Endothelial cell of umbilical vein (primary cell): ENCODE measurements around the gene CLN3. TPM values are rescaled to one million over a fixed set of nuclear protein-coding genes. Genes with fewer than 3 reads are reported as not detected.

Experiments used
- BruUV-seq: library from RNA; stranded (reverse); fragments of 400-500 nt; replicated peaks from 2 replicates; lab custom pipeline; 2021; lab: Mats Ljungman, UMichigan
- CTCF ChIA-PET: fragments of 300-600, 350-600 bp; sonication (Branson Sonifier 250); formaldehyde crosslinking; loops from one replicate; lab custom pipeline; 2021; ENCODE audit warnings: antibody characterized with exemption, inconsistent platforms; lab: Charles Lee
- POLR2A ChIA-PET: fragments of 300-600, 350-600 bp; sonication (Branson Sonifier 250); formaldehyde crosslinking; loops from one replicate; lab custom pipeline; 2021; ENCODE audit warnings: antibody characterized with exemption, inconsistent platforms; lab: Charles Lee
- DNase-seq: peaks from one replicate; pipeline ENCODE4 v3.0.0-alpha.2; 2011; ENCODE audit warnings: low read depth, low spot score
- FAIRE-seq: peaks from 2 replicates; lab custom pipeline; 2011; peaks lifted over from hg19 to GRCh38; lab: Jason Lieb, UNC
- H2AFZ ChIP-seq: 2 replicates; pipeline ENCODE4 v1.6.0; 2012; ENCODE audit warnings: low read depth, low read length, control low read depth, inconsistent platforms
- H3K27ac ChIP-seq: 2 replicates; pipeline ENCODE4 v1.5.1; 2011; ENCODE audit warnings: low read depth, mild to moderate bottlenecking, control low read depth, low read length, moderate library complexity; ENCODE audit not compliant: insufficient read depth
- H3K27me3 ChIP-seq, 2 experiments: 2 replicates each; pipeline versions ENCODE4 v1.6.0 to v1.6.1; 2011; ENCODE audit warnings: low read length in 2 of 2, mixed read lengths in 1 of 2; ENCODE audit not compliant: control insufficient read depth in 2 of 2, insufficient read depth in 2 of 2
- H3K36me3 ChIP-seq, 2 experiments: 2 replicates in 1 of 2; 3 replicates in 1 of 2; pipeline ENCODE4 v1.5.1; 2011; ENCODE audit warnings: low read length in 2 of 2, mild to moderate bottlenecking in 1 of 2, moderate library complexity in 1 of 2; ENCODE audit not compliant: control insufficient read depth in 2 of 2, insufficient read depth in 2 of 2; ENCODE audit errors: extremely low read depth in 1 of 2
- H3K4me1 ChIP-seq: 3 replicates; pipeline ENCODE4 v1.5.1; 2011; ENCODE audit warnings: mild to moderate bottlenecking, low read length; ENCODE audit not compliant: control insufficient read depth, insufficient read depth; ENCODE audit errors: extremely low read depth
- H3K4me2 ChIP-seq: 2 replicates; pipeline ENCODE4 v1.6.1; 2011; ENCODE audit warnings: low read length, control low read depth, mixed read lengths; ENCODE audit not compliant: insufficient read depth
- H3K4me3 ChIP-seq, 3 experiments: fragments of 200-600 bp in 1 of 3; sonication (generic), shearing (Covaris generic) in 1 of 3; replicated peaks in 1 of 3; 2 replicates each; pipeline ENCODE4 v1.5.1; 2011 to 2016; ENCODE audit warnings: control low read depth in 3 of 3, low read length in 3 of 3, mild to moderate bottlenecking in 2 of 3, inconsistent platforms in 1 of 3, low read depth in 1 of 3, moderate library complexity in 1 of 3; ENCODE audit not compliant: insufficient read depth in 1 of 3
- H3K79me2 ChIP-seq: 2 replicates; pipeline ENCODE4 v1.6.0; 2012; ENCODE audit warnings: low read length, inconsistent platforms; ENCODE audit not compliant: control insufficient read depth, insufficient read depth
- H3K9ac ChIP-seq: replicated peaks from 2 replicates; pipeline ENCODE3; 2011; ENCODE audit warnings: low read length, control low read depth; ENCODE audit not compliant: insufficient read depth; ENCODE audit errors: extremely low read depth
- H3K9me1 ChIP-seq: replicated peaks from 3 replicates; pipeline ENCODE4 v1.6.0; 2011; ENCODE audit warnings: mild to moderate bottlenecking, low read length; ENCODE audit not compliant: control insufficient read depth, insufficient read depth; ENCODE audit errors: extremely low read depth
- H3K9me3 ChIP-seq: replicated peaks from 2 replicates; pipeline ENCODE4 v1.5.1; 2012; ENCODE audit warnings: low read length, inconsistent platforms; ENCODE audit not compliant: control insufficient read depth, insufficient read depth
- H4K20me1 ChIP-seq: replicated peaks from 2 replicates; pipeline ENCODE3; 2011; ENCODE audit warnings: mild to moderate bottlenecking, low read length; ENCODE audit not compliant: control insufficient read depth, insufficient read depth; ENCODE audit errors: extremely low read depth
- EZH2 ChIP-seq: IDR thresholded peaks from 2 replicates; pipeline ENCODE4 v1.6.1; 2012; ENCODE audit warnings: borderline replicate concordance, low read depth, mild to moderate bottlenecking, moderate library complexity, low read length, inconsistent platforms; ENCODE audit not compliant: severe bottlenecking
- FOS ChIP-seq: IDR thresholded peaks from 2 replicates; pipeline ENCODE4 v1.6.1; 2011; ENCODE audit warnings: mild to moderate bottlenecking, low read length, moderate library complexity, borderline replicate concordance; ENCODE audit not compliant: insufficient read depth
- GATA2 ChIP-seq: IDR thresholded peaks from 2 replicates; pipeline ENCODE4 v1.7.0; 2011; ENCODE audit warnings: low read depth, mild to moderate bottlenecking, moderate library complexity, mixed read lengths, low read length; ENCODE audit not compliant: insufficient read length, insufficient read depth
- JUN ChIP-seq: IDR thresholded peaks from 2 replicates; pipeline ENCODE4 v1.6.1; 2011; ENCODE audit warnings: borderline replicate concordance, low read depth; ENCODE audit not compliant: insufficient read length, insufficient read depth
- MYC ChIP-seq: IDR thresholded peaks from one replicate; pipeline ENCODE4 v1.6.1; 2011; ENCODE audit warnings: mild to moderate bottlenecking, low read depth, low read length
- POLR2A ChIP-seq: IDR thresholded peaks from 2 replicates; pipeline ENCODE4 v1.6.1; 2012; ENCODE audit warnings: low read depth, mild to moderate bottlenecking, control low read depth, low read length
- POLR2AphosphoS5 ChIP-seq: IDR thresholded peaks from 2 replicates; pipeline ENCODE4 v1.6.1; 2012; ENCODE audit warnings: low read depth, mild to moderate bottlenecking, control low read depth, low read length, moderate library complexity; ENCODE audit not compliant: insufficient read depth
- dilution Hi-C: fragments of 300-500 bp; cut with MboI; formaldehyde crosslinking; loops from one replicate; pipeline ENCODE4 v1.15.0; 2019; ENCODE audit warnings: low sequenced_read_pairs; ENCODE audit not compliant: extremely low pct_ligation_motif_present
- intact Hi-C: fragments of 100-400 bp; cut with micrococcal nuclease; formaldehyde crosslinking; loops from one replicate; pipeline ENCODE4 v1.10.0; 2022
- polyA plus RNA-seq, 4 experiments: library from polyadenylated mRNA; depleted of rRNA in 3 of 4; stranded (reverse) in 3 of 4; unstranded in 1 of 4; fragments of >200 nt; gene quantifications; 2 replicates each; pipeline versions ENCODE4 v1.2.1 to v1.2.3, GENCODE V29; 2011 to 2012; ENCODE audit warnings: missing spikeins in 1 of 4
- total RNA-seq: library from RNA; stranded (reverse); gene quantifications from 2 replicates; pipeline ENCODE4 v1.2.3, GENCODE V29; 2021
- TF ChIP-seq, protein P1 (sequence below): IDR thresholded peaks from 2 replicates; pipeline ENCODE4 v1.6.1; 2011; ENCODE audit not compliant: insufficient read depth, insufficient read length
- TF ChIP-seq, protein P2 (sequence below), 2 donors: IDR thresholded peaks; 1 replicate in 1 of 2; 2 replicates in 1 of 2; pipeline ENCODE4 v1.5.1; 2011; ENCODE audit warnings: low read length in 2 of 2, mild to moderate bottlenecking in 2 of 2, moderate library complexity in 2 of 2, control low read depth in 1 of 2, inconsistent platforms in 1 of 2, low read depth in 1 of 2; ENCODE audit not compliant: insufficient read depth in 1 of 2; ENCODE audit errors: extremely low read depth in 1 of 2

The CLN3 gene
- total and polyA plus RNA-seq, 2 donors (not counting 3 experiments of a cell fraction or from before 2014, with no cell fraction given): 40.2 to 76.1 TPM

DNA sequence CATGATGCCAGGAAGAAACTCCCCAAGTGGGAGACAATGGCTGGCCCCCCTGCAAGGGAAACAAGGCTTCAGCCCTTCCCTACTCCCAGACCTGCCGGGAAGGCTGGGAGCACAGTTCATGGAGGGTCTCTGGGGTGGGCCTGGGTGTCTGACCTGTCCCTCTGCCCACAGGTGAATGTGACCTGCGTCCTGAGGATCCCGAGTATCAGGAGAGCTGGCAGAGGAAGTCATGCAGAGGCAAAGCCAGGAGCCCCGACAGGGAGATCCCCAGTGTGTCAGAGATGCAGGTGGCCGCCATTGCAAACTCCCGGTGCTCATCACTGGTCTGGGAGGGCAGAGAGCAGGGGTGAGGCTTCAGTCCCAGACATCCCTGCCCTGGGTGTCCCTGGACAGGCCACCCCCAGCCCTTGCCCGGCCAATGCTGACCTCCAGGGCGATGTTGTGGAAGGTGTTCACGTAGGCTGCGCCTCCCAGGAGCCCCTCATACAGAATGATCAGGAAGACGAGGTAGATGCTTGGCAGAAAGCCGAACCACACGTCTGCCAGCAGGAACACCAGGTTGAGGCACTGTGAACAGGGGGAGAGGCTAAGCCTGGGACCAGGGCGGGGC is 14.5 kb downstream of the CLN3 start:
- intact Hi-C loops: no loop called here
- no peak for FAIRE-seq
- dilution Hi-C loops: no loop called here

More for the DNA sequence above, 14.5 kb downstream of the CLN3 start:
- no peak overlapping the region for H2AFZ ChIP-seq
- POLR2A ChIA-PET: no interaction called here
- H4K20me1 ChIP-seq: no peaks in the 10 kb centered on the region
- no peaks in the 10 kb centered on the region for H3K9me1 ChIP-seq
- no peaks in the 10 kb centered on the region for H3K79me2 ChIP-seq
- peaks cover 0 to 12% of the 10 kb centered on the region in 2 experiments for H3K36me3 ChIP-seq
- TSS peak; percentile 45 for BruUV-seq
- H3K27ac ChIP-seq: no peak overlapping the region
- no peak overlapping the region for H3K4me3 ChIP-seq
- TF ChIP-seq EZH2 (no peak), JUN (no peak), FOS (no peak), GATA2 (no peak), MYC (no peak), POLR2AphosphoS5 (no peak), POLR2A (no peak)
- TF ChIP-seq, protein P1, sequence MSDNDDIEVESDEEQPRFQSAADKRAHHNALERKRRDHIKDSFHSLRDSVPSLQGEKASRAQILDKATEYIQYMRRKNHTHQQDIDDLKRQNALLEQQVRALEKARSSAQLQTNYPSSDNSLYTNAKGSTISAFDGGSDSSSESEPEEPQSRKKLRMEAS: no peak
- TF ChIP-seq, protein P2, sequence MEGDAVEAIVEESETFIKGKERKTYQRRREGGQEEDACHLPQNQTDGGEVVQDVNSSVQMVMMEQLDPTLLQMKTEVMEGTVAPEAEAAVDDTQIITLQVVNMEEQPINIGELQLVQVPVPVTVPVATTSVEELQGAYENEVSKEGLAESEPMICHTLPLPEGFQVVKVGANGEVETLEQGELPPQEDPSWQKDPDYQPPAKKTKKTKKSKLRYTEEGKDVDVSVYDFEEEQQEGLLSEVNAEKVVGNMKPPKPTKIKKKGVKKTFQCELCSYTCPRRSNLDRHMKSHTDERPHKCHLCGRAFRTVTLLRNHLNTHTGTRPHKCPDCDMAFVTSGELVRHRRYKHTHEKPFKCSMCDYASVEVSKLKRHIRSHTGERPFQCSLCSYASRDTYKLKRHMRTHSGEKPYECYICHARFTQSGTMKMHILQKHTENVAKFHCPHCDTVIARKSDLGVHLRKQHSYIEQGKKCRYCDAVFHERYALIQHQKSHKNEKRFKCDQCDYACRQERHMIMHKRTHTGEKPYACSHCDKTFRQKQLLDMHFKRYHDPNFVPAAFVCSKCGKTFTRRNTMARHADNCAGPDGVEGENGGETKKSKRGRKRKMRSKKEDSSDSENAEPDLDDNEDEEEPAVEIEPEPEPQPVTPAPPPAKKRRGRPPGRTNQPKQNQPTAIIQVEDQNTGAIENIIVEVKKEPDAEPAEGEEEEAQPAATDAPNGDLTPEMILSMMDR (IDR thresholded peaks at IDR 0.05; ENCODE audit: extremely low read depth in 1 of 2, insufficient read depth in 1 of 2, low read depth in 1 of 2, low read length in 2 of 2): no peak
- H3K9me3 ChIP-seq: no peaks in the 10 kb centered on the region
- no peak overlapping the region for H3K4me2 ChIP-seq
- H3K9ac ChIP-seq: no peak overlapping the region
- no peak for DNase-seq
- H3K4me1 ChIP-seq: no peaks in the 10 kb centered on the region
- CTCF ChIA-PET: no interaction called here
- H3K27me3 ChIP-seq: no peaks in the 10 kb centered on the region
